Suprapubic skin (tissue), 4 donors: Measurements from ENCODE around the gene TSPAN18. TPM values are rescaled to one million over a fixed set of nuclear protein-coding genes. Genes with fewer than 3 reads are reported as not detected.

Experiments
- DNase-seq, 2 donors: peaks; one replicate each; pipeline ENCODE4 v3.0.0-alpha.2; 2019; ENCODE audit warnings: low spot score in 2 of 2
- H3K27ac ChIP-seq: fragments of 200-600 bp; sonication (generic); one replicate; pipeline ENCODE4 v1.5.1; 2019
- H3K27me3 ChIP-seq: fragments of 200-600 bp; sonication (generic); one replicate; pipeline ENCODE4 v1.5.1; 2019
- H3K36me3 ChIP-seq: fragments of 200-600 bp; sonication (generic); one replicate; pipeline ENCODE4 v1.5.1; 2019
- H3K4me1 ChIP-seq: fragments of 200-600 bp; sonication (generic); one replicate; pipeline ENCODE4 v1.5.1; 2019
- H3K4me3 ChIP-seq: fragments of 200-600 bp; sonication (generic); one replicate; pipeline ENCODE4 v1.5.1; 2019; ENCODE audit warnings: mild to moderate bottlenecking
- H3K9me3 ChIP-seq: fragments of 200-600 bp; sonication (generic); one replicate; pipeline ENCODE4 v1.5.1; 2019
- CTCF ChIP-seq, 2 donors: fragments of 200-600 bp in 1 of 2; fragments of 450-650 bp in 1 of 2; sonication (generic) in 1 of 2; IDR thresholded peaks; one replicate each; pipeline ENCODE4 v1.5.1; 2016 to 2019; ENCODE audit warnings: antibody characterized with exemption in 2 of 2, mild to moderate bottlenecking in 1 of 2, moderate library complexity in 1 of 2
- EP300 ChIP-seq: sonication (generic); formaldehyde crosslinking; IDR thresholded peaks from one replicate; pipeline ENCODE4 v1.6.1; 2017; ENCODE audit warnings: antibody characterized with exemption
- POLR2A ChIP-seq, 2 donors: fragments of 450-650 bp; IDR thresholded peaks; one replicate each; pipeline ENCODE4 v1.6.1; 2017; ENCODE audit warnings: antibody characterized with exemption in 2 of 2, mild to moderate bottlenecking in 2 of 2, moderate library complexity in 2 of 2
- POLR2AphosphoS5 ChIP-seq, 3 donors: sonication (generic); formaldehyde crosslinking; IDR thresholded peaks; one replicate each; pipeline ENCODE4 v1.6.1; 2017; ENCODE audit warnings: antibody characterized with exemption in 3 of 3
- WGBS: methylation state at CpG from one replicate; pipeline ENCODE4 v1.1.5; 2018; 5-methylcytosine and 5-hydroxymethylcytosine counted together
- total RNA-seq, 4 donors: library from RNA; depleted of rRNA; stranded (reverse); fragments of >200 nt; gene quantifications; one replicate each; pipeline ENCODE4 v1.1.0, GENCODE V29; 2016

Gene TSPAN18
- total RNA-seq, 4 donors from 2014 or later, result 1.3 to 5.1 (median 3.9) TPM

GRCh38 chr11:44910591-44910990, 183.8 kb downstream of the TSPAN18 start:
- 91% methylated on average over 7 of the region's 9 CpGs for WGBS
- no peak for DNase-seq
- Histone ChIP-seq H3K27ac (no peak overlapping the region), H3K4me3 (no peak overlapping the region), H3K9me3 (no peaks in the 10 kb centered on the region), H3K4me1 (peaks cover 9% of the 10 kb centered on the region), H3K36me3 (no peaks in the 10 kb centered on the region), H3K27me3 (no peaks in the 10 kb centered on the region)
- TF ChIP-seq POLR2AphosphoS5 (IDR thresholded peaks at IDR 0.05), result no peak
- no peak for TF ChIP-seq EP300
- no peak for TF ChIP-seq POLR2A (IDR thresholded peaks at IDR 0.05)

- Histone ChIP-seq H3K9me3 (no peaks in the 10 kb centered on the region), H3K4me3 (no peak overlapping the region), H3K27ac (no peak overlapping the region), H3K36me3 (no peaks in the 10 kb centered on the region), H3K4me1 (peaks cover 9% of the 10 kb centered on the region), H3K27me3 (no peaks in the 10 kb centered on the region)
- peak; percentile 91 to 95 for DNase-seq
- 17% methylated on average over 17 of the region's 24 CpGs for WGBS
- TF ChIP-seq CTCF (IDR thresholded peaks at IDR 0.05) (peak; percentile 75 to 76), POLR2AphosphoS5 (IDR thresholded peaks at IDR 0.05) (no peak)
Observed at GRCh38 chr11:44911029-44911814, 184.5 kb downstream of the TSPAN18 start.

- DNase-seq, result no peak
- H3K4me3 ChIP-seq, result no peak overlapping the region
- no peaks in the 10 kb centered on the region for H3K9me3 ChIP-seq
- H3K27me3 ChIP-seq, result no peaks in the 10 kb centered on the region
- H3K4me1 ChIP-seq, result peaks cover 9% of the 10 kb centered on the region
- TF ChIP-seq CTCF (IDR thresholded peaks at IDR 0.05) (no peak), POLR2A (IDR thresholded peaks at IDR 0.05) (no peak), EP300 (no peak)
- H3K36me3 ChIP-seq, result no peaks in the 10 kb centered on the region
- WGBS, result 64% methylated on average over 12 of the region's 12 CpGs
- no peak overlapping the region for H3K27ac ChIP-seq
Observed at GRCh38 chr11:44912270-44912987, 185.7 kb downstream of the TSPAN18 start.

GRCh38 chr11:44913502-44913901, 186.7 kb downstream of the TSPAN18 start:
- no peak for DNase-seq
- no peaks in the 10 kb centered on the region for H3K27me3 ChIP-seq
- no peaks in the 10 kb centered on the region for H3K9me3 ChIP-seq
- TF ChIP-seq POLR2AphosphoS5 (IDR thresholded peaks at IDR 0.05) (no peak), EP300 (no peak), POLR2A (IDR thresholded peaks at IDR 0.05) (no peak), CTCF (IDR thresholded peaks at IDR 0.05) (no peak)
- no peak overlapping the region for H3K27ac ChIP-seq
- H3K4me1 ChIP-seq, result peaks cover 9% of the 10 kb centered on the region
- no peak overlapping the region for H3K4me3 ChIP-seq
- no peaks in the 10 kb centered on the region for H3K36me3 ChIP-seq

- WGBS, result 69% methylated on average over 2 of the region's 2 CpGs
- TF ChIP-seq POLR2A (IDR thresholded peaks at IDR 0.05), result no peak
- no peak for TF ChIP-seq CTCF (IDR thresholded peaks at IDR 0.05)
- no peak for TF ChIP-seq EP300
- TF ChIP-seq POLR2AphosphoS5 (IDR thresholded peaks at IDR 0.05), result no peak
- no peaks in the 10 kb centered on the region for H3K27me3 ChIP-seq
- peaks cover 9% of the 10 kb centered on the region for H3K4me1 ChIP-seq
- no peak for DNase-seq
- no peak overlapping the region for H3K4me3 ChIP-seq
- no peaks in the 10 kb centered on the region for H3K9me3 ChIP-seq
- H3K36me3 ChIP-seq, result no peaks in the 10 kb centered on the region
- H3K27ac ChIP-seq, result no peak overlapping the region
Observed at GRCh38 chr11:44914105-44914504, 187.3 kb downstream of the TSPAN18 start.
